Vagina (tissue), 2 donors: ENCODE data around the gene CRMP1.

ENCODE experiments used
- CTCF ChIP-seq, 3 experiments: fragments of 450-650 bp in 2 of 3; fragments of 200-600 bp in 1 of 3; sonication (generic) in 1 of 3; IDR thresholded peaks; one replicate each; pipeline ENCODE4 v1.5.1; 2017 to 2019; ENCODE audit warnings: antibody characterized with exemption in 3 of 3, mild to moderate bottlenecking in 2 of 3, moderate library complexity in 2 of 3
- POLR2A ChIP-seq, 2 donors: fragments of 450-650 bp; IDR thresholded peaks; one replicate each; pipeline ENCODE4 v1.6.1; 2017; ENCODE audit warnings: antibody characterized with exemption in 2 of 2, mild to moderate bottlenecking in 2 of 2, moderate library complexity in 2 of 2

GRCh38 chr4:5906191-5906590 lies 13.3 kb upstream of the CRMP1 start:
- TF ChIP-seq CTCF (IDR thresholded peaks at IDR 0.05) (no peak), POLR2A (IDR thresholded peaks at IDR 0.05) (no peak)
